DMS 273 treated with DMSO at 0.1 percent for 48 hours (cell line): ENCODE data around the gene CEP85L.

ENCODE experiments used
- DNase-seq: peaks from one replicate; lab custom pipeline; 2025; lab: John Stamatoyannopoulos, UW

CEP85L gene

GRCh38 chr6:118620202-118620601 is 31.2 kb downstream of the CEP85L start:
- DNase-seq = no peak

GRCh38 chr6:118618676-118619377 is 32.6 kb downstream of the CEP85L start:
- no peak for DNase-seq

- DNase-seq = no peak
Observed at GRCh38 chr6:118617417-118617816, 34.0 kb downstream of the CEP85L start.

GRCh38 chr6:118611334-118611733 is 40.1 kb downstream of the CEP85L start:
- DNase-seq = no peak

- DNase-seq = no peak
Observed at GRCh38 chr6:118606858-118607257, 44.5 kb downstream of the CEP85L start.

- DNase-seq = no peak
Observed at GRCh38 chr6:118606268-118606667, 45.1 kb downstream of the CEP85L start.

GRCh38 chr6:118603372-118603771 is 48.0 kb downstream of the CEP85L start:
- DNase-seq = no peak

GRCh38 chr6:118602300-118602699 is 49.1 kb downstream of the CEP85L start:
- DNase-seq = no peak

- DNase-seq = no peak
Observed at GRCh38 chr6:118598324-118598723, 53.1 kb downstream of the CEP85L start.

GRCh38 chr6:118597636-118598035 is 53.8 kb downstream of the CEP85L start:
- no peak for DNase-seq

GRCh38 chr6:118596774-118597320 is 54.5 kb downstream of the CEP85L start:
- no peak for DNase-seq

GRCh38 chr6:118594877-118595276 is 56.5 kb downstream of the CEP85L start:
- no peak for DNase-seq

- no peak for DNase-seq
Observed at GRCh38 chr6:118591897-118592296, 59.5 kb downstream of the CEP85L start.

GRCh38 chr6:118589649-118590365 is 61.6 kb downstream of the CEP85L start:
- no peak for DNase-seq

- no peak for DNase-seq
Observed at GRCh38 chr6:118589186-118589585, 62.2 kb downstream of the CEP85L start.

- no peak for DNase-seq
Observed at GRCh38 chr6:118588626-118589025, 62.8 kb downstream of the CEP85L start.

- DNase-seq = no peak
Observed at GRCh38 chr6:118586746-118587485, 64.5 kb downstream of the CEP85L start.

- DNase-seq = no peak
Observed at GRCh38 chr6:118584911-118585310, 66.5 kb downstream of the CEP85L start.

- no peak for DNase-seq
Observed at GRCh38 chr6:118581489-118581959, 69.9 kb downstream of the CEP85L start.

- peak; percentile 15 for DNase-seq
Observed at GRCh38 chr6:118580585-118581419, 70.6 kb downstream of the CEP85L start.

GRCh38 chr6:118579786-118580185 is 71.6 kb downstream of the CEP85L start:
- no peak for DNase-seq

- no peak for DNase-seq
Observed at GRCh38 chr6:118578617-118579016, 72.8 kb downstream of the CEP85L start.
